ENCODE measurements around the gene KRTAP10-4.

DNA sequence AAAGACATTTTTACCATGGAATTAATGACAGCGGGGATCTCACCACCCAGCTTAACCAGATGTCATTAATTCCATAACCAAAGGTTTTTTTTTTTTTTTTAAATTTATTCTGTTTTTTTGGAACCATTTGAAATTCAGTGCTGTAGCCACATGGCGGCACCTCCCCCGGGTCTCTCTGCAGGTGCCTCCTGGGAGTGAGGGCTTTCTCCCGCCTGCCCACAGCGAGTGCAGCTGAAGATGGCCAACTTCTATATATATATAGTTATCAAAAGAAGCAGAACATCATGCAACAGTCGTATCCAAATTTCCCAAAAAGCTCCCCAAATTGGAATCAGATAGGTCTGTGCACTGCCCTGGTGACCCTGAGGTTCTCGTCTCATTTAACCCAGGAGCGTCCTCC lies 41.9 kb downstream of the KRTAP10-4 start:
- TF ChIP-seq, protein P1, sequence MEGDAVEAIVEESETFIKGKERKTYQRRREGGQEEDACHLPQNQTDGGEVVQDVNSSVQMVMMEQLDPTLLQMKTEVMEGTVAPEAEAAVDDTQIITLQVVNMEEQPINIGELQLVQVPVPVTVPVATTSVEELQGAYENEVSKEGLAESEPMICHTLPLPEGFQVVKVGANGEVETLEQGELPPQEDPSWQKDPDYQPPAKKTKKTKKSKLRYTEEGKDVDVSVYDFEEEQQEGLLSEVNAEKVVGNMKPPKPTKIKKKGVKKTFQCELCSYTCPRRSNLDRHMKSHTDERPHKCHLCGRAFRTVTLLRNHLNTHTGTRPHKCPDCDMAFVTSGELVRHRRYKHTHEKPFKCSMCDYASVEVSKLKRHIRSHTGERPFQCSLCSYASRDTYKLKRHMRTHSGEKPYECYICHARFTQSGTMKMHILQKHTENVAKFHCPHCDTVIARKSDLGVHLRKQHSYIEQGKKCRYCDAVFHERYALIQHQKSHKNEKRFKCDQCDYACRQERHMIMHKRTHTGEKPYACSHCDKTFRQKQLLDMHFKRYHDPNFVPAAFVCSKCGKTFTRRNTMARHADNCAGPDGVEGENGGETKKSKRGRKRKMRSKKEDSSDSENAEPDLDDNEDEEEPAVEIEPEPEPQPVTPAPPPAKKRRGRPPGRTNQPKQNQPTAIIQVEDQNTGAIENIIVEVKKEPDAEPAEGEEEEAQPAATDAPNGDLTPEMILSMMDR (conservative IDR thresholded peaks at IDR 0.05; ENCODE audit: low read depth, low read length): no peak
- TF ChIP-seq POLR2A (IDR thresholded peaks at IDR 0.05; ENCODE audit: low read depth, low read length) (no peak), SMC3 (IDR thresholded peaks at IDR 0.05; ENCODE audit: low read depth, low read length) (no peak)

Measured in IMR-90 (cell line).